Spleen (tissue), 11 donors: ENCODE results near the gene INTS15. TPM values are rescaled to one million over a fixed set of nuclear protein-coding genes. Genes with fewer than 3 reads are reported as not detected.

Experiments used
- DNase-seq: peaks from one replicate; pipeline ENCODE4 v3.0.0-alpha.2; 2020
- H3K27ac ChIP-seq, 8 donors: fragments of 200-600 bp; sonication (generic) in 7 of 8; 1 replicate in 4 of 8; 2 replicates in 4 of 8; pipeline versions ENCODE4 v1.5.0 to v1.8.0; 2016 to 2021; ENCODE audit warnings: inconsistent platforms in 4 of 8, mild to moderate bottlenecking in 4 of 8, moderate library complexity in 1 of 8
- H3K27me3 ChIP-seq, 7 donors: fragments of 200-600 bp; sonication (generic) in 6 of 7; replicated peaks in 1 of 7; 1 replicate in 4 of 7; 2 replicates in 3 of 7; pipeline versions ENCODE4 v1.5.0 to v1.8.0; 2016 to 2021; ENCODE audit warnings: inconsistent platforms in 3 of 7, mild to moderate bottlenecking in 1 of 7
- H3K36me3 ChIP-seq, 6 donors: fragments of 200-600 bp; sonication (generic) in 5 of 6; 1 replicate in 4 of 6; 2 replicates in 2 of 6; pipeline versions ENCODE4 v1.5.0 to v1.8.0; 2016 to 2021; ENCODE audit warnings: inconsistent platforms in 2 of 6
- H3K4me1 ChIP-seq, 6 donors: fragments of 200-600 bp; sonication (generic) in 5 of 6; 1 replicate in 3 of 6; 2 replicates in 3 of 6; pipeline versions ENCODE4 v1.5.0 to v1.8.0; 2016 to 2021; ENCODE audit warnings: inconsistent platforms in 3 of 6
- H3K4me3 ChIP-seq, 8 donors: fragments of 200-600 bp; sonication (generic) in 7 of 8; 1 replicate in 4 of 8; 2 replicates in 4 of 8; pipeline versions ENCODE4 v1.5.0 to v1.8.0; 2016 to 2021; ENCODE audit warnings: inconsistent platforms in 4 of 8, mild to moderate bottlenecking in 4 of 8, moderate library complexity in 2 of 8
- H3K9me3 ChIP-seq, 8 donors: fragments of 200-600 bp; sonication (generic) in 7 of 8; 1 replicate in 4 of 8; 2 replicates in 4 of 8; pipeline versions ENCODE4 v1.5.0 to v1.8.0; 2016 to 2021; ENCODE audit warnings: inconsistent platforms in 4 of 8
- CTCF ChIP-seq, 11 experiments: fragments of 200-600 bp in 7 of 11; fragments of 450-650 bp in 4 of 11; sonication (generic) in 4 of 11; IDR thresholded peaks in 8 of 11; conservative IDR thresholded peaks in 3 of 11; 1 replicate in 7 of 11; 2 replicates in 4 of 11; pipeline versions ENCODE4 v1.4.0 to v1.8.0; 2016 to 2021; ENCODE audit warnings: antibody characterized with exemption in 11 of 11, inconsistent platforms in 4 of 11, mild to moderate bottlenecking in 1 of 11
- POLR2A ChIP-seq, 3 donors: fragments of 450-650 bp; IDR thresholded peaks; one replicate each; pipeline ENCODE4 v1.5.1; 2017; ENCODE audit warnings: antibody characterized with exemption in 3 of 3, mild to moderate bottlenecking in 1 of 3
- POLR2AphosphoS5 ChIP-seq, 3 donors: sonication (generic); formaldehyde crosslinking; IDR thresholded peaks; one replicate each; pipeline ENCODE4 v1.5.1; 2017; ENCODE audit warnings: antibody characterized with exemption in 3 of 3
- WGBS, 5 donors: extraction: QIAGEN DNeasy Blood & Tissue Kit in 3 of 5; methylation state at CpG; one replicate each; pipeline versions ENCODE4 v1.1.5 to v1.1.7; 2013 to 2018; 5-methylcytosine and 5-hydroxymethylcytosine counted together
- intact Hi-C: fragments of 100-400 bp; cut with DNase I; formaldehyde crosslinking; loops from one replicate; pipeline ENCODE4 v1.15.0; 2023; ENCODE audit warnings: low total_unique reads
- polyA plus RNA-seq, 3 donors: library from polyadenylated mRNA; stranded (reverse); fragments of 200-250 nt; gene quantifications; one replicate each; pipeline ENCODE4 v1.2.1, GENCODE V29; 2013
- total RNA-seq, 7 donors: library from RNA; depleted of rRNA in 3 of 7; stranded (reverse); fragments of >200 nt in 3 of 7; fragmentation: NEBNext Ultra II Directional in 4 of 7; extraction: Animal tissue kit (Norgen Biotek cat#: 25700) in 4 of 7; gene quantifications; one replicate each; pipeline versions ENCODE4 v1.1.0 to v1.2.1, GENCODE V29; 2016 to 2021
- donor health status: healthy with polysubstance abuse.
- donor health status: DM: no; HTN: no; CAD: no; lungs with moderate emphysema.
- donor health status: DM: no; HTN: no; CAD: no.
- donor health status: Bipolar disorder and iron deficiency.
- donor health status: healthy.
- donor health status: DM: no; HTN: no; CAD: no.
- donor health status: DM: yes; HTN: yes; CAD: no.

INTS15 gene
- total and polyA plus RNA-seq, 10 donors = 14.3 to 43.9 (median 33.6) TPM

- H3K9me3 ChIP-seq = no peaks in the 10 kb centered on the region
- no peak overlapping the region for H3K27ac ChIP-seq
- WGBS, 5 donors = 95 to 96% (median 95%) methylated on average over 24 of the region's 24 CpGs
- DNase-seq = no peak
- TF ChIP-seq POLR2A (IDR thresholded peaks at IDR 0.05) (no peak), CTCF (IDR thresholded peaks at IDR 0.05 in 8 of 11, conservative IDR thresholded peaks at IDR 0.05 in 3 of 11) (no peak), POLR2AphosphoS5 (IDR thresholded peaks at IDR 0.05) (no peak)
- no peaks in the 10 kb centered on the region for H3K27me3 ChIP-seq
- H3K4me3 ChIP-seq = no peak overlapping the region
- peaks cover 9 to 42% (median 21%) of the 10 kb centered on the region in 6 donors for H3K4me1 ChIP-seq
- peaks cover 2 to 86% (median 65%) of the 10 kb centered on the region in 6 donors for H3K36me3 ChIP-seq
- intact Hi-C loops = no loop called here
Measured at GRCh38 chr7:6642239-6642839, 52.5 kb downstream of the INTS15 start.

GRCh38 chr7:6642861-6643640 is 53.2 kb downstream of the INTS15 start:
- Histone ChIP-seq H3K36me3 (peaks cover 2 to 93% (median 72%) of the 10 kb centered on the region in 6 donors), H3K27ac (no peak overlapping the region), H3K9me3 (no peaks in the 10 kb centered on the region), H3K4me3 (no peak overlapping the region), H3K4me1 (peaks cover 9 to 37% (median 16%) of the 10 kb centered on the region in 6 donors), H3K27me3 (no peaks in the 10 kb centered on the region)
- WGBS, 5 donors = 87 to 96% (median 92%) methylated on average over 10 to 22 of the region's 22 CpGs
- intact Hi-C loops = no loop called here
- DNase-seq = no peak
- TF ChIP-seq CTCF (IDR thresholded peaks at IDR 0.05 in 8 of 11, conservative IDR thresholded peaks at IDR 0.05 in 3 of 11) (no peak), POLR2A (IDR thresholded peaks at IDR 0.05) (no peak), POLR2AphosphoS5 (IDR thresholded peaks at IDR 0.05) (no peak)

DNA sequence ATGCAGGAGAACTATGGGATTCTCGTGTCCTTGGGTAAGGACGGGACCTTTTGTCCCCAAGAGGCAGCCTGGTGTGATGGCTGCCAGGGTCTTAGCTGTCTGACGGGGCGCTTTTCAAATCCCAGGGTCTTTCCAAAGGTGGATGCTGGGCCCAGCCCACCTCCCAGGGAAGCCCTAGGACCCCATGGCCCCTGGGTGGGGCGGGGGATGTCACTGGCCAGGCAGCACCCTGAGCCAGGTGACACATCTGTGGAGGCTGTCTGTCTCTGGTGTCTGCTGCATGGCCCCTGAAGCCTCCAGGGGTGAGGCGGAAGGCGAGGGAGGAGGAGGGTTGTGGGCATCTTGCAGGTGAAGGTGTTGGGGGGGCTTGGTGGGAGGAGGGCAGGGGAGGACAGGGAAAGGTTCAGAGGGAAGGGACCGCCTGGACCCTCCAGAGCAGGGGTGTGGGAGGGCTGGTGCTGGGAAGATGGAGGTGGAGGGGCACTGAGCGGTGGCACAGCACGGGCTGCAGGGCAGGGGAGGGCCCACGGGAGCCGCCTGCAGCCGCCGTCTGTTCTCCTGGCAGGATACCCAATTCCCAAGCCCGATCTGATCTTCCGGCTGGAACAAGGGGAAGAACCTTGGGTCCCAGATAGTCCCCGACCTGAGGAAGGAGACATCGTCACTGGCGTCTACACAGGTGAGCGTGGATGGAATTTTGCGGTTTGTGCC is 54.2 kb downstream of the INTS15 start:
- H3K4me3 ChIP-seq = no peak overlapping the region
- peaks cover 0 to 27% (median 6%) of the 10 kb centered on the region in 6 donors for H3K4me1 ChIP-seq
- WGBS, 5 donors = 93 to 97% (median 95%) methylated on average over 19 to 21 of the region's 21 CpGs
- DNase-seq = no peak
- no peak overlapping the region for H3K27ac ChIP-seq
- TF ChIP-seq CTCF (IDR thresholded peaks at IDR 0.05 in 8 of 11, conservative IDR thresholded peaks at IDR 0.05 in 3 of 11) = no peak
- TF ChIP-seq POLR2A (IDR thresholded peaks at IDR 0.05) = no peak
- TF ChIP-seq POLR2AphosphoS5 (IDR thresholded peaks at IDR 0.05) = no peak
- no peaks in the 10 kb centered on the region for H3K9me3 ChIP-seq
- intact Hi-C loops = no loop called here
- peaks cover 2 to 100% (median 82%) of the 10 kb centered on the region in 6 donors for H3K36me3 ChIP-seq
- no peaks in the 10 kb centered on the region for H3K27me3 ChIP-seq
